Measurements from ENCODE around the gene COG8. TPM values are rescaled to one million over a fixed set of nuclear protein-coding genes. Genes with fewer than 3 reads are reported as not detected.
A peak's percentile ranks its signal among the peaks of the same experiment; 100 is the strongest.

The COG8 gene
- total and polyA plus RNA-seq, 9 of the 15 experiments (the other 6 are each of a cell fraction or from before 2014, with no cell fraction given), result 3.7 to 42.6 (median 30.1) TPM

DNA sequence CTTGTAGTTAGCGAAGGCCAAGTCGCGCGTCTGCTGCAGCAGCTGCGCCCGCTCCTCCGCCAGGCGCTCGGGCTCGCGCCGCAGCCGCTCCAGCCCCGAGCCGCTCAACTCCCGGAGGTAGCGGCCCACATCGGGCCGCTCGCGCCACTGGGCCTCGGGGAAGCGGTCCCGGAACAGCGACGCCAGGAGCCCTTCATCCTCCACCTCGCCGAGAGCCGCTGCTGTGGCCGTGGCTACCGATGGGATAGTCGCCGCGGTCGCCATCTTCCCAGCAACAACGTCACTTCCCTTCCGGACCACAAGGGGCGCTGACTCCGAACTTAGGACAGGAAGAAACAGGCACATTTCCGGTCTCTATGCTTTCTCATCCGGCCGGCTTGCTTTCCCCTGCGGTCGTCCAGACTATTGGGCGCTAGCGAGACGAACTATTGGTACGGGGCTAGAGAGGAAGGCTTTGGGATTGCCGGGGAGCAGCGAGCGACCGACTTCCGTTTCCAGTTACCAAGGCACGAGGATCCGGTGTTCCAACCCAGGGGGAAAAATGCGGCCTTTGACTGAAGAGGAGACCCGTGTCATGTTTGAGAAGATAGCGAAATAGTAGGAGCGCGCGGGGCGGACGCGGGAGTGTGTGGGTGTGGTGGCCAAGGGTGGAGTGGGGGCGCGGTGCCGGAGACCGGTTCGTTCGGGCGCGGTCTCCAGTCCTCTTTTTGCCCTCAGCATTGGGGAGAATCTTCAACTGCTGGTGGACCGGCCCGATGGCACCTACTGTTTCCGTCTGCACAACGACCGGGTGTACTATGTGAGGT, at the start of gene COG8, which contains the start of gene NIP7 (continued):
- TF ChIP-seq NKRF (IDR thresholded peaks at IDR 0.05; ENCODE audit: borderline replicate concordance) (peak; percentile 98), C11orf30 (IDR thresholded peaks at IDR 0.05; ENCODE audit: low read depth) (peak; percentile 97), AFF1 (IDR thresholded peaks at IDR 0.05; ENCODE audit: low read depth in 1 of 2, partially characterized antibody in 2 of 2) (peak in 1 of 2 experiments; percentile 55), ZBTB12 (CRISPR knock-in tag; IDR thresholded peaks at IDR 0.05) (peak; percentile 53; the same call in 1 of the 2 replicates), TARDBP (IDR thresholded peaks at IDR 0.05) (0 out of 2 replicates have a peak, but pooled peaks have one; percentile 40), RBM17 (IDR thresholded peaks at IDR 0.05; ENCODE audit: borderline replicate concordance, low read depth, low read length) (no peak), ZC3H11A (IDR thresholded peaks at IDR 0.05; ENCODE audit: low read depth, low read length) (peak; percentile 17; the same call in 1 of the 2 replicates), POLR2B (IDR thresholded peaks at IDR 0.05; ENCODE audit: low read depth, partially characterized antibody) (peak; percentile 89)
- TF ChIP-seq, protein P1, sequence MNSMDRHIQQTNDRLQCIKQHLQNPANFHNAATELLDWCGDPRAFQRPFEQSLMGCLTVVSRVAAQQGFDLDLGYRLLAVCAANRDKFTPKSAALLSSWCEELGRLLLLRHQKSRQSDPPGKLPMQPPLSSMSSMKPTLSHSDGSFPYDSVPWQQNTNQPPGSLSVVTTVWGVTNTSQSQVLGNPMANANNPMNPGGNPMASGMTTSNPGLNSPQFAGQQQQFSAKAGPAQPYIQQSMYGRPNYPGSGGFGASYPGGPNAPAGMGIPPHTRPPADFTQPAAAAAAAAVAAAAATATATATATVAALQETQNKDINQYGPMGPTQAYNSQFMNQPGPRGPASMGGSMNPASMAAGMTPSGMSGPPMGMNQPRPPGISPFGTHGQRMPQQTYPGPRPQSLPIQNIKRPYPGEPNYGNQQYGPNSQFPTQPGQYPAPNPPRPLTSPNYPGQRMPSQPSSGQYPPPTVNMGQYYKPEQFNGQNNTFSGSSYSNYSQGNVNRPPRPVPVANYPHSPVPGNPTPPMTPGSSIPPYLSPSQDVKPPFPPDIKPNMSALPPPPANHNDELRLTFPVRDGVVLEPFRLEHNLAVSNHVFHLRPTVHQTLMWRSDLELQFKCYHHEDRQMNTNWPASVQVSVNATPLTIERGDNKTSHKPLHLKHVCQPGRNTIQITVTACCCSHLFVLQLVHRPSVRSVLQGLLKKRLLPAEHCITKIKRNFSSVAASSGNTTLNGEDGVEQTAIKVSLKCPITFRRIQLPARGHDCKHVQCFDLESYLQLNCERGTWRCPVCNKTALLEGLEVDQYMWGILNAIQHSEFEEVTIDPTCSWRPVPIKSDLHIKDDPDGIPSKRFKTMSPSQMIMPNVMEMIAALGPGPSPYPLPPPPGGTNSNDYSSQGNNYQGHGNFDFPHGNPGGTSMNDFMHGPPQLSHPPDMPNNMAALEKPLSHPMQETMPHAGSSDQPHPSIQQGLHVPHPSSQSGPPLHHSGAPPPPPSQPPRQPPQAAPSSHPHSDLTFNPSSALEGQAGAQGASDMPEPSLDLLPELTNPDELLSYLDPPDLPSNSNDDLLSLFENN (IDR thresholded peaks at IDR 0.05; ENCODE audit: low read depth in 2 of 2, low read length in 2 of 2), result 0 out of 4 replicates have a peak, but pooled peaks of 1 of the 2 experiments have one; percentile 64
- TF ChIP-seq, protein P2, sequence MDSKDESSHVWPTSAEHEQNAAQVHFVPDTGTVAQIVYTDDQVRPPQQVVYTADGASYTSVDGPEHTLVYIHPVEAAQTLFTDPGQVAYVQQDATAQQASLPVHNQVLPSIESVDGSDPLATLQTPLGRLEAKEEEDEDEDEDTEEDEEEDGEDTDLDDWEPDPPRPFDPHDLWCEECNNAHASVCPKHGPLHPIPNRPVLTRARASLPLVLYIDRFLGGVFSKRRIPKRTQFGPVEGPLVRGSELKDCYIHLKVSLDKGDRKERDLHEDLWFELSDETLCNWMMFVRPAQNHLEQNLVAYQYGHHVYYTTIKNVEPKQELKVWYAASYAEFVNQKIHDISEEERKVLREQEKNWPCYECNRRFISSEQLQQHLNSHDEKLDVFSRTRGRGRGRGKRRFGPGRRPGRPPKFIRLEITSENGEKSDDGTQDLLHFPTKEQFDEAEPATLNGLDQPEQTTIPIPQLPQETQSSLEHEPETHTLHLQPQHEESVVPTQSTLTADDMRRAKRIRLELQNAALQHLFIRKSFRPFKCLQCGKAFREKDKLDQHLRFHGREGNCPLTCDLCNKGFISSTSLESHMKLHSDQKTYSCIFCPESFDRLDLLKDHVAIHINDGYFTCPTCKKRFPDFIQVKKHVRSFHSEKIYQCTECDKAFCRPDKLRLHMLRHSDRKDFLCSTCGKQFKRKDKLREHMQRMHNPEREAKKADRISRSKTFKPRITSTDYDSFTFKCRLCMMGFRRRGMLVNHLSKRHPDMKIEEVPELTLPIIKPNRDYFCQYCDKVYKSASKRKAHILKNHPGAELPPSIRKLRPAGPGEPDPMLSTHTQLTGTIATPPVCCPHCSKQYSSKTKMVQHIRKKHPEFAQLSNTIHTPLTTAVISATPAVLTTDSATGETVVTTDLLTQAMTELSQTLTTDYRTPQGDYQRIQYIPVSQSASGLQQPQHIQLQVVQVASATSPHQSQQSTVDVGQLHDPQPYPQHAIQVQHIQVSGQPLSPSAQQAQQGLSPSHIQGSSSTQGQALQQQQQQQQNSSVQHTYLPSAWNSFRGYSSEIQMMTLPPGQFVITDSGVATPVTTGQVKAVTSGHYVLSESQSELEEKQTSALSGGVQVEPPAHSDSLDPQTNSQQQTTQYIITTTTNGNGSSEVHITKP (IDR thresholded peaks at IDR 0.05; ENCODE audit: partially characterized antibody), result peak; percentile 52

Data from K562 (cell line).